Kidney epithelial cell (primary cell): ENCODE measurements around the gene TTC21B. TPM values are rescaled to one million over a fixed set of nuclear protein-coding genes. Genes with fewer than 3 reads are reported as not detected.

ENCODE experiments used
- DNase-seq: peaks from one replicate; pipeline ENCODE4 v3.0.0-alpha.2; 2010; ENCODE audit warnings: low read depth
- H3K27me3 ChIP-seq: 2 replicates; pipeline ENCODE4 v1.6.0; 2011; ENCODE audit warnings: low read length; ENCODE audit not compliant: control insufficient read depth, insufficient read depth
- H3K36me3 ChIP-seq: 2 replicates; pipeline ENCODE4 v1.5.1; 2011; ENCODE audit warnings: low read length; ENCODE audit not compliant: control insufficient read depth, insufficient read depth
- H3K4me3 ChIP-seq: 2 replicates; pipeline ENCODE4 v1.5.1; 2011; ENCODE audit warnings: low read depth, mild to moderate bottlenecking, control low read depth, low read length
- total RNA-seq: library from RNA; depleted of rRNA; stranded (reverse); fragments of >200 nt; gene quantifications from 2 replicates; pipeline ENCODE4 v1.2.3, GENCODE V29; 2015
- TF ChIP-seq, protein P1 (sequence below): IDR thresholded peaks from 2 replicates; pipeline ENCODE4 v1.5.1; 2011; ENCODE audit warnings: mild to moderate bottlenecking, moderate library complexity, low read length, control low read depth, inconsistent platforms; ENCODE audit not compliant: insufficient read depth, poor library complexity, severe bottlenecking

TTC21B gene
- total RNA-seq, 1 donor from 2014 or later: 10.8 TPM

DNA sequence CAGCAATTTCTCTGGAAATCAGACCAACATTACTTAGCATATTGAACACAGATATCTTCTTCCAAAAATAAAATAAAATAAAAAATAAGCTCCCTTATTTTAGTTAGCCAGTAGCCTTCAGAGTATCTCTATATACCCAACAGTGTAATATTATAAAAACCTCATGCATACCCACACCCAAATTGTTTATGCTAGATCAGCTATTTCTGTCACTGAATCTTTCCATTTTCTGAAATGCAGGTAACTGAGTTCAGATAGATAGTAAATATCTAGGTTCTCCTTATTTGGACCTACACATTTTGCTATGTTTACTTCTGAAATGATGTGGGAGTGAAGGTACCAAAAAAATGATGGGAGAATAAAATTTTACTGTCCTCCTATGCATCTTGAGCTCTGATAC is 39.9 kb downstream of the TTC21B start:
- Histone ChIP-seq H3K27me3 (no peaks in the 10 kb centered on the region), H3K36me3 (no peaks in the 10 kb centered on the region), H3K4me3 (no peak overlapping the region)
- TF ChIP-seq, protein P1, sequence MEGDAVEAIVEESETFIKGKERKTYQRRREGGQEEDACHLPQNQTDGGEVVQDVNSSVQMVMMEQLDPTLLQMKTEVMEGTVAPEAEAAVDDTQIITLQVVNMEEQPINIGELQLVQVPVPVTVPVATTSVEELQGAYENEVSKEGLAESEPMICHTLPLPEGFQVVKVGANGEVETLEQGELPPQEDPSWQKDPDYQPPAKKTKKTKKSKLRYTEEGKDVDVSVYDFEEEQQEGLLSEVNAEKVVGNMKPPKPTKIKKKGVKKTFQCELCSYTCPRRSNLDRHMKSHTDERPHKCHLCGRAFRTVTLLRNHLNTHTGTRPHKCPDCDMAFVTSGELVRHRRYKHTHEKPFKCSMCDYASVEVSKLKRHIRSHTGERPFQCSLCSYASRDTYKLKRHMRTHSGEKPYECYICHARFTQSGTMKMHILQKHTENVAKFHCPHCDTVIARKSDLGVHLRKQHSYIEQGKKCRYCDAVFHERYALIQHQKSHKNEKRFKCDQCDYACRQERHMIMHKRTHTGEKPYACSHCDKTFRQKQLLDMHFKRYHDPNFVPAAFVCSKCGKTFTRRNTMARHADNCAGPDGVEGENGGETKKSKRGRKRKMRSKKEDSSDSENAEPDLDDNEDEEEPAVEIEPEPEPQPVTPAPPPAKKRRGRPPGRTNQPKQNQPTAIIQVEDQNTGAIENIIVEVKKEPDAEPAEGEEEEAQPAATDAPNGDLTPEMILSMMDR: no peak
- no peak for DNase-seq

DNA sequence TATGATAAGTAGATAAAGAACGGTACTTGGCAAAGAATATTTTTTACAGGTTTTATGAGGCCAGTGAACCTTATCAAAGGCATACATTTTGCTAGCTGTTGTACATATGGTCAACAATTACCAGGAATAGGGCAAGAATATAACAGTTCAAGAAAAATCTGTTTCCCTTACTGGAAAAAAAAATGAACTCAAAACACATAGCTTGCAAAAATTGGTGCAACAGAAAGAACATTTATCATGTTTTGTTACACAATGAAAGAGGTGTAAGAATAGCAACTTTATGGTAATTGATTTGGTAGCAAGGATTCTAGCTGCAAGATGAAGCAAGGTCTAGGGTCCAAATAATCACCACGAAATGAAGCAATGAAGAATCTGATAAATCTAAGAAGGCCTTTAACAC is 41.6 kb downstream of the TTC21B start:
- H3K36me3 ChIP-seq: no peaks in the 10 kb centered on the region
- no peak overlapping the region for H3K4me3 ChIP-seq
- TF ChIP-seq, protein P1: no peak
- no peak for DNase-seq
- no peaks in the 10 kb centered on the region for H3K27me3 ChIP-seq

DNA sequence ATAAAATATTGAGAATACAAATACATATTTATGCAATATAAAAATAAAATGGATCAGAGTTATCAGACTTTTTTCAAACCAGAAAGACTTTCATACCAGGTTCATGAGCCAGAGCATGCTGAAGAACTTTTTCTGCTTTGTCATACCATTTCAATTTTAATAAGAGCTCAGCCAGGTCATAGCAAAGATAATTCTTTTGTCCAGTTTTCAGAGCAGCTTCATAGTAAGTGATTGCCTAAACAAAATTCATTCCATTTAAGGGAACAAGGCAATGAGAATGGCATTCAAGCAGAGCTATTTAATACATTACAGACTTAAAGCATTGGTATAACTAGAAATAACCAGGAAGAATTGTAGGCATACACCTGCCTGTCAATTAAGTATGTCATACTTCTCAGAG is 42.3 kb downstream of the TTC21B start:
- Histone ChIP-seq H3K27me3 (no peaks in the 10 kb centered on the region), H3K4me3 (no peak overlapping the region), H3K36me3 (no peaks in the 10 kb centered on the region)
- TF ChIP-seq, protein P1: no peak
- no peak for DNase-seq

DNA sequence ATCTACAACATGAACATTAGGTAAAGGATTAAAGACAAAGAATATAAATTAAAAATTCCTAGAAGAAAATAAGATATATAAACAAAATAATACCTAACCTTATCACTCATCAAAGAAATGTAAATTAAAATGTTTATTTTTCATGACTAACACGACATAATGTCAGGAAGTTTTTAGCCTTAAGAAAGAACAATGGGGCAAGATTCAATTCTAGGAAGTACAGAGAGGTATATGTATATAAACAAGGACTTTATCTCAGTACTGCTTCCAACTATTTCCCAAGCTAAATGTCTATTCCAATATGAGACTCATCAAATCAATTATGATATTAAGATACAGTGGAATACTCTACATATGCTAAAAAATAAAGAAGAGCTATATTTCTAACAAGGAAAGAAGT is 44.1 kb downstream of the TTC21B start:
- no peak overlapping the region for H3K4me3 ChIP-seq
- DNase-seq: no peak
- TF ChIP-seq, protein P1: no peak
- no peaks in the 10 kb centered on the region for H3K27me3 ChIP-seq
- H3K36me3 ChIP-seq: no peaks in the 10 kb centered on the region

DNA sequence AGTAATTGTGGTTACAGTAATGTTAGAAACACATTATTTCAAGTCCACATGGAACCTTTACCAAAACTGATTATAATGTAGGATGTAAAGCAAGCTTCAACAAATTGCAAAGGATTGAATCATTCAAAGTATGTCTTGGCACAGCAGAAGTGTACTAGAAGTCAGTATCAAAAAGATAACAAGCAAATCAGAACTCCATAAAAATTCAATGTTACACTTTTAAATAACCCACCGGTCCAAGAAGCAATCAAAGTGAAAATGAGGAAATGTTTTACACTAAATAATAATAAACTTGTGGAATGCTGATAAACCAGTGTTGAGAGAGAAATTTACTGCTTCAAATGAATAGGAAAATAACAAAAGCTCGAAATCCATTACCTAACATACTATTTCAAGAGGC is 47.7 kb downstream of the TTC21B start:
- TF ChIP-seq, protein P1: no peak

DNA sequence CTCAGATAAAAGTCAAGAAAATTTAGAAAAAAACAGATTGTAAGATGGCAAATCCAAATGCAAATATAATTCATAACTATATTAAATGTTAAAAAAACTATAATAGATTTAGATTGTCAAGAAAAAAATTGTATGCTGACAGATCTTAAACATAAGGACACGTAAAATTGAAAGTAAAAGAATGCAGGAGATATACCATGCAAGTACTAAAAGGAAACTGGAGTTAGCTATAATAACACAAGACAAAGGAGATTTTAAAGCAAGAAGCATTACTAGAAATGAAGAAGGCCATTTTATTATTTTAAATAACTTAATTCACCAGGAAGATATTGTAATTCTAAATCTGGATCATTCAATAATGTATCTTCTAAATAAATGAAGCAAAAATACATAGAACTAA is 48.3 kb downstream of the TTC21B start:
- TF ChIP-seq, protein P1: no peak
- no peaks in the 10 kb centered on the region for H3K27me3 ChIP-seq
- H3K36me3 ChIP-seq: no peaks in the 10 kb centered on the region
- no peak for DNase-seq
- no peak overlapping the region for H3K4me3 ChIP-seq

More for the DNA sequence above, 47.7 kb downstream of the TTC21B start:
- DNase-seq: no peak
- H3K36me3 ChIP-seq: no peaks in the 10 kb centered on the region
- H3K27me3 ChIP-seq: no peaks in the 10 kb centered on the region
- no peak overlapping the region for H3K4me3 ChIP-seq
